Stimulated activated CD4-positive, alpha-beta T cell treated with anti-CD3 and anti-CD28 coated beads, Interleukin-4, amount 100 ng/mL, for 24 hours (primary cell): Measurements from ENCODE around the gene GOLGA1.
A peak's percentile ranks its signal among the peaks of the same experiment; 100 is the strongest.

ENCODE experiments used
- DNase-seq: peaks from one replicate; pipeline ENCODE4 v3.0.0-alpha.2; 2020

Gene GOLGA1

GRCh38 chr9:124881138-124881743, 59.6 kb downstream of the GOLGA1 start:
- DNase-seq, result no peak

GRCh38 chr9:124880501-124880900, 60.4 kb downstream of the GOLGA1 start:
- DNase-seq, result no peak

DNA sequence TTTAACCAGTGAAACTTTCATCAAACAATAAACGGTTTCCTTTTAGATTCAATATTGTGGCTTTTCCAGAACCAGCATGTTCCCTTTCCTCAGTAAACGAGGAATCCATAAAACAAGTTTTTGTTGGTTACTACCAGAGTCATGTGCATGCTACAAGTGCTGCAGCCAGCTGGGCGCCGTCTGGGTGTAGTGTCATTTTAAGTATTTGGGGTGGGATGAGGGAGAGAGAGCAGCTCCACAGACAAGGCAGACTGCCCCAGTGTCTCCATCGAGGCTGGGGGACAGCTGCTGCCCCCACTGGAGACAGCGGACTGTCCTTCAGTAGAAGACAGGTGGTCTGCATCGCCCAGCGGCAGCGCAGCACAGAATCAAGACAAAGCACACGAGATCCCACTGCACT, 61.7 kb downstream of the GOLGA1 start:
- DNase-seq, result no peak

DNA sequence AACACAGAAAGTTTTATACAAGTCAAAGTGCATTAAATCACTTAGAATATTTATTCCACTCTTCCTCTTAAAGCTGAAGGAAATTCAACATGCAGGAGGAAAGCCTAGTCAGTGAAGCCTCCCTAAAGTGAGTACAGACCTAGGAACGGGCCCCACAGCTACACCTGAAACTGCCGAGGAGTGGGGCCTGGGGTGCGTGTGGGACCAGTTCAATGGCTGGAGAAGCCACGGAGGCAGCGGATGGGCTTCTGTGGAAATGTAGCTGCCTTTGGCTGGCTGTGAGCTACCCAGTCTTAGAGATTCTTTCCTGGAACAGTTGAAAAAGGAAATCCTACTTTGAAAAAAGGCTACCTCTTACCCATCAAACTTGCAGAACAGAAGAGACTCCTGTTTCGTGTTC, 62.4 kb downstream of the GOLGA1 start:
- DNase-seq, result no peak

GRCh38 chr9:124878021-124878420, 62.9 kb downstream of the GOLGA1 start:
- DNase-seq, result no peak

DNA sequence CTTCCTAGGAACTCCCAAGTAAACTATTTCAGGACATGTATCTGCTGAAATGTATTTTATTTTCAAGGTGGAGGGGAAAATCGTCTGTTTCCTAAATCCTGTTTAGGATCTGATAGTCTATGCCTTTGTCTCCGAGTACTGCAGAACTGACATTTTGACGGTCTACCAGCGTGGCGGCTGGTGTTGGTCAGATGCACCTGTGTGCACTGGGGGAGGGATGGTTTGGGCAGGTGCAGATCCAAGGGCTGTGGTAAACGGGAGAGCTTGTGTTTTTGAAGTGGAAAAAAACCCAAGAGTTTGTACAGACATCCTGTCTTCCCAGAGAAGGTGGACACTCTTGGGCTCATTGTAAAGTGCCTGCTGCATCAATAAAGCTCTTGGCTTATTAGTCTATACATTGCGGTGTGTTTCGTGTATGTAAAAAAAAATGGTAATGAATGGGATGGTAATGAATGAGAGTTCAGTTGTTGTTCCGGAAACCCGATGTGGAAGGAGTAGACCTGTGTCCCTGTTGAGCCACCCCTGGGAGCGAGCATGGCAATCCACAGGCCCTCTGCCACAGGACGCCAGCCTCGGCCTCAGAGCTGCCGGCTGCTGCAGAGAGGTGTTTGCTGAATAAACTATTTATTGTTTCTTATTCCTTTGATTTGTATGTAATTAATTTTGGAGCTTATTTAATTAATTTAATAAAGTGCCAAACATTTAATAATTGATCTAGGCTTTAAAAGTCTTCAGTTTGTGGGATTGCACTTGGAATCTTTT, 63.7 kb downstream of the GOLGA1 start:
- no peak for DNase-seq

- DNase-seq, result no peak
Measured at GRCh38 chr9:124875501-124875900, 65.4 kb downstream of the GOLGA1 start.

DNA sequence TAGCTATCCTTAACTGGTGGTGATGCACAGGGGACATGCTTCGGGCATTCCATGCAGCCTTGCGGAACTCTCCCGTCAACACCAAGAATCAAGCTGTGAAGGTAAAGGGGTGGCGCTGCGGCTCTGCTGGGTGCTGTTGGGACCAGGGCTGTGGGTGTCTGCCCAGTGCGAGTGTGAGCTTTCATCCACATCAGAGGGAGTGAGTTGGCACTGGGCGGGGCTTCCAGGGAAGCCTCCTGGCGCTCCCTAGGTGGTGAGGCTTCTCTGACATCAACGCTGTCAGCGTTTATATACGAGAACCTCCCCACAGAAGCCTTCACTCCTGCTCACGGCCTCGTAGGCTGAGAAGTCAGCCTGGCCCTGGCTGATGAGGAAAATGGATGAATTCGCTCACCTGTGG, 67.2 kb downstream of the GOLGA1 start:
- DNase-seq, result no peak

DNA sequence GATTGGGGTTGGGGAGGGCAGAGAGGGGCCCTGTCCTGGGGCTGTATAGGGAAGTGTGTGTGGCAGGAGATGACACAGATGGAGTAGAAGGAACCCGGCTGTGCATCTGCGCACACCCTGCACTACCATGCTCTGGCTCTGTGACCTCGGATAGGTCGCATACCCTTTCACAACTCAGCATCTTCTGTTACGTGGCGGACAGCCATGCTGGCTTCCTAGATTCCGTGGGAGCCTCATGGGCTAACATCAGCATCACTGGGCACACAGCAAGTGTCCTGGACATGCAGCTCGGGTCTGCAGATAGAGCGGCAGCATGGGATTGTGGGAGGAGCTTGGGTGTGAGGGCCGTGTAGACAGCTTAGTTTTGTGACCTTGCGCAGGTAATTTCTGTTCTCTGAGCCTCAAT, 69.7 kb downstream of the GOLGA1 start:
- DNase-seq, result no peak

DNA sequence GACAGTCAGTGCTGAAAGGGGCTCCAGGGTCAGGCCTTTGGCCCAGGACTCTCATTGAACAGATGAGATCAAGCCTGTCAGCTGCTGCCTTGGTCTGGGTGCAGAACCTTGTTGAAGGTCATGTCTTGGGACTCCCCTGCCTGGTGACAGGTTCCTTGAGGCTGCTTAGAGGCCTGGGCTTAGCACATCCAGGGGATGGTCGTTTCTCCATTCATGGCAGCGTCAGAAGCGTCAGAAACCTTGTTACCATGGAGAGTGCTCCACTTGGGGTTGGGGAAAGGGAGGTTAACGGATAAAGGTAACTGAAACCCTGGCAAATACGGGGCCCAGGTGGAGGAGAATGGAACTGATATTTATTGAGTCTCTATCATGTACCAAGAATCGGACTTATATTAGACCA, 70.2 kb downstream of the GOLGA1 start:
- no peak for DNase-seq

DNA sequence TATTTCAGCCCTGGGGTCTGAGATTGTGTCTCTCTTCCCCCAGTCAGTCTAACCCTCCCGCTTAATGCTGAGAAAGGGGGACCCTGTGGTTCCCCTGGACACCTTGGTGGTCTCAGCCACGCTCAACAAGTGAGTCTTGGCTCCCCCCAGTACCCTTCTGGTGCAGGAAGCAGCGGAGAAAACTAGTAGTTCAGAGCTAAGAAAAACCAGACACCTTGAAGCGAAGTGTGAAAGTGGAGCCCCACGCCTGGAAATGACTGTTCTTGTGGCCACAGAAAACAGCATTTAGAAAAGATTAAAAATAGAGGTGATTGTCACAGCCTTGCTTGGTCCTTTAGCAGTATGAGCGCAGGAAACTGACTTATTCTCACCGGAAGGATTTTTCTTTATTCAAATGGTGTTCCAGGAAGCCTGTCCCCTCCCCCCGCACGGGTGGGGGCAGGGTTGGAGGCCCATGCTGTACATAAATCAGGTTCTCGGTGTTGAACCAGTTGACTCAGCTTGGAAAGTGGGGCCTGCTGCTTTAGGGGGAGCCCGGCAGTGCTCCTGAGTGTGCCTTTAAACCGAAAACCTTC, 70.8 kb downstream of the GOLGA1 start:
- DNase-seq, result peak; percentile 90

GRCh38 chr9:124869466-124869985, 71.4 kb downstream of the GOLGA1 start:
- peak; percentile 63 for DNase-seq

- DNase-seq, result peak; percentile 91
Measured at GRCh38 chr9:124868511-124869465, 72.1 kb downstream of the GOLGA1 start.

- DNase-seq, result no peak
Measured at GRCh38 chr9:124863371-124863871, 77.5 kb downstream of the GOLGA1 start.

- DNase-seq, result peak; percentile 97
Measured at GRCh38 chr9:124861342-124862229, 79.3 kb downstream of the GOLGA1 start, which contains the start of the genes ARPC5L and RPL35. TSS of gene ARPC5L (plus strand) at chr9:124862130. CDS start at chr9:124869291, 7,161 bp downstream. TSS of gene RPL35 (minus strand) at chr9:124861957. CDS start at chr9:124861912, 45 bp downstream.

GRCh38 chr9:124860582-124861341, 80.1 kb downstream of the GOLGA1 start:
- DNase-seq, result no peak

DNA sequence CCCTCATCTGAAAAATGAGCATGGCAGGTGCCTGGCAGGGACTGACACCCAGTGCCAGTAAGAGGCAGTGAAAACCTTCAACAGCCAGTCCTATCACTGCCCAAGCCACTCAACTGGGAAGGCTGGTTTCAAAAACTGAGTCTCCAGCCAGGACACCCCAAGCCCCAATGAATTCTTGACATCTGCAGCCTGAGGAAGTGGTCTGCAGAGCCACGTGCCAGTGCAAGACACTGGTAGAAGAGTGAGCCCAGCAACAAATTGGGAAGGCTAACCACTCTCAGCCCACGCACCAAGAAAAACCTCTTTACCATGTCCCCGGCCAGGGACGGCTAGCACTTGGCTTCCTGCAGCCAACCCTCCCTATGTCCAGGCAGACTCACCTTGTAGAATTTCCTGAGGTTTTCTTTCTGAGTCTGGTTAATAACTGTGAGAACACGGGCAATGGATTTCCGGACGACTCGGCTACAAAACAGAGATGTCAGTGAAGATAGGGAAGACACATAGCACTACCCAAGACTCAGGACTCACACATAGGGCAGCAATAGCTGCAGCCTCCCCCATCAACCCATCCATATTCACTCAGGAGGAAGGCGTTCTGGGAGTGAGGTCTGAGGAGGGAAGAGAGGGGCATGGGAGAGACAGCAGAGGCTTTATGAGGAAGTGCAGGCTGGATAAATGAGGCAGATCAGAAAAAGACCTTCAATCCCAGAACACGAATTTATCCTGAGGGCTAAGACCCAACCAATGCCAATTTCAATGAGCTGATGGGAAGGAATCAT, 80.9 kb downstream of the GOLGA1 start:
- no peak for DNase-seq

DNA sequence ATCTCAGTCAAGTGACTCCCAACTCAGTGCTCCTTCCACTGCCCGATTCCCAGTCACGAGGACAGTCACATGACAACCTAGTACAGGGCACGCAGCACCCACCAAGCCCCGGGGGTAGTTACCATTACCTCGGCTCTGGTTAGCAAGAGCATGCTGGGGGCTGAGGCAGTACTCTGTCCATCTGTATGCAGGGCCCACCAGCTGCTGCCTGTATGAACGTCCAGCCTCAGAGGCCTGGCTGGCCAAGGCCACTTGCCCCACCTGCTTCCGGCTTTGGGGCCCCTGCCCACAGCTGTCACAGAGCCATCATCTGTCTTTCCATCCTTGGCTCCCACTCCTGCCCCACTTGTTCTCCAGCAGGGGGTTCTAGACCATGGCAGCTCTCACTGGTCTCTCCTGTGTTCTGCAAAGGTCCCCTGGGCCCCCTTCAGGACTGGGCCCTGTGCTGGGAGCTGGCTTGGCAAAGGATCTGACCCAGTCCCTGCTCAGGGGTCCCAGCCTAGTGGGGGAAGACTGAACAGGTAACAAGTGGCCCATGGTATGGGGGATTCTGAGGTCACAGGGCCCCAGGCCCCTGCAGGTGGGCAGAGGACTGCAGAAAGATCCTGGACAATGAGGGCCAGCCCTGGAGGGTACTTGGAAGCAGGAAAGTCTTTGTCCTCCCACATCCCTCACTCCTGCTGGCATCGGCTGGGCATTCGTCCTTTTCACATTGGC, 82.4 kb downstream of the GOLGA1 start:
- no peak for DNase-seq

- no peak for DNase-seq
Measured at GRCh38 chr9:124857533-124858162, 83.2 kb downstream of the GOLGA1 start.
